Activated CD4-positive, alpha-beta T cell treated with anti-CD3 and anti-CD28 coated beads, Interleukin-2, amount 10 ng/mL, durations not matched to agents 7 days and 5 days (primary cell): ENCODE data around the gene CACYBP. TPM values are rescaled to one million over a fixed set of nuclear protein-coding genes. Genes with fewer than 3 reads are reported as not detected.
"Not testable (repeated sequence)": the region's sequence is repeated elsewhere in the genome, so short reads cannot be mapped to it uniquely, and the experiment has no call there.

Experiments used
- CTCF ChIA-PET: fragments of 350-600 bp; sonication (Branson Sonifier 250); formaldehyde crosslinking; loops from one replicate; lab custom pipeline; 2021; ENCODE audit warnings: antibody characterized with exemption; lab: Charles Lee
- POLR2A ChIA-PET: fragments of 350-600 bp; sonication (Branson Sonifier 250); formaldehyde crosslinking; loops from one replicate; lab custom pipeline; 2021; ENCODE audit warnings: antibody characterized with exemption; lab: Charles Lee
- DNase-seq: peaks from one replicate; pipeline ENCODE4 v3.0.0-alpha.2; 2020
- H3K27ac Mint-ChIP-seq: one replicate; pipeline ENCODE4 v1.8.0; 2021; ENCODE audit warnings: mild to moderate bottlenecking, moderate library complexity, mixed read lengths
- H3K27me3 Mint-ChIP-seq: one replicate; pipeline ENCODE4 v1.8.0; 2021; ENCODE audit warnings: mixed read lengths
- H3K36me3 Mint-ChIP-seq: one replicate; pipeline ENCODE4 v1.8.0; 2021; ENCODE audit warnings: low read depth, mixed read lengths
- H3K4me1 Mint-ChIP-seq: one replicate; pipeline ENCODE4 v1.8.0; 2021; ENCODE audit warnings: mixed read lengths
- H3K4me3 Mint-ChIP-seq: one replicate; pipeline ENCODE4 v1.8.0; 2021; ENCODE audit warnings: mild to moderate bottlenecking, moderate library complexity, mixed read lengths
- H3K9me3 Mint-ChIP-seq: one replicate; pipeline ENCODE4 v1.8.0; 2021; ENCODE audit warnings: mixed read lengths
- total RNA-seq, 2 experiments: library from RNA; stranded (reverse); gene quantifications; one replicate each; pipeline ENCODE4 v1.2.3, GENCODE V29; 2021

The CACYBP gene
- total RNA-seq, 2 experiments from 2014 or later, result 198 to 207 TPM

DNA sequence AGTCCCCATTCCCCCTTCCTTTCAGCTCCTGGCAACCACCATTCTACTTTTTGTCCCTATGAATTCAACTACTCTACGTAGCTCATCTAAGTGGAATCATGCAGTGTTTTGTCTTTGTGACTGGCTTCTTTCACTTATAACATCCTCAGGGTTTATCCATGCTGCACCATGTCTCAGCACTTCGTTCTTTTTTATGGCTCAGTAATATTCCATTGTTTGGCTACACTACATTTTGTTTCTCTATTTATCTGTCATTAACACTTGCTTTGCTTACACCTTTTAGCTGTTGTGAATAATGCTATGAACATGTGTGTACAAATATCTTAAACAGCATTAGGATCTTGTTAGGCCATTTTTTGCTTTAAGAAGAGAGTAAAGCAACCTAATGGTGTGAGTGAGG, 25.0 kb downstream of the CACYBP start:
- Mint-ChIP-seq H3K9me3 (peaks cover 5% of the 10 kb centered on the region), H3K27me3 (no peaks in the 10 kb centered on the region), H3K4me3 (peak overlapping the region; percentile 4), H3K36me3 (peaks cover 15% of the 10 kb centered on the region), H3K27ac (peak overlapping the region; percentile 66), H3K4me1 (peaks cover 36% of the 10 kb centered on the region)
- no peak for DNase-seq
- ChIA-PET CTCF (interaction anchor here (1.9 to 2.1 kb wide), 3 partner anchors 10 to 101 kb away, joined by 9 to 12 read pairs (median 11); partner anchors contain the start of gene CACYBP), POLR2A (no interaction called here)

DNA sequence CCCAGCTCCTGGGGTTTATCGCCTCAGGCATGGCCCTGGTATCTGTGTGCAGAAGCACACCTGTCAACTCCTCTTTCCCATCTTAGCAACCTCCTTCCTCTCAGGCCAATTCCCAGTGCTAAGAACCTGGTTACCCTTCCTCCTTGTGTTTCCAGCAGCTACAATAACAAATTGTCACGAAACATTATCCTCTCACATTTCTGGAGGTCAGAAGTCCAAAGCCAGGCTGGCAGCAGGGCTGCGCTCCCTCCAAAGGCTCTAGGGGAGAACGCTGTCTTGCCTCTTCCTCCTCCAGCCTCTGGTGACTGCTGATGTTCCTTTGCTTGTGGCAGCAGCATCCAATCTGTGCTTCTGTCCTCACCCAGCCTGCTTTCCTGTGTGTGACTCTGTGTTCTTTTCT, 34.2 kb downstream of the CACYBP start:
- CTCF ChIA-PET, result interaction anchor here (1.4 kb wide), 1 partner anchor 91 kb away, joined by 4 read pairs; no protein-coding TSS in a partner anchor
- Mint-ChIP-seq H3K27ac (no peak overlapping the region), H3K4me1 (peaks cover 11% of the 10 kb centered on the region), H3K27me3 (no peaks in the 10 kb centered on the region), H3K4me3 (no peak overlapping the region), H3K36me3 (no peaks in the 10 kb centered on the region), H3K9me3 (no peaks in the 10 kb centered on the region)
- POLR2A ChIA-PET, result no interaction called here
- no peak for DNase-seq

DNA sequence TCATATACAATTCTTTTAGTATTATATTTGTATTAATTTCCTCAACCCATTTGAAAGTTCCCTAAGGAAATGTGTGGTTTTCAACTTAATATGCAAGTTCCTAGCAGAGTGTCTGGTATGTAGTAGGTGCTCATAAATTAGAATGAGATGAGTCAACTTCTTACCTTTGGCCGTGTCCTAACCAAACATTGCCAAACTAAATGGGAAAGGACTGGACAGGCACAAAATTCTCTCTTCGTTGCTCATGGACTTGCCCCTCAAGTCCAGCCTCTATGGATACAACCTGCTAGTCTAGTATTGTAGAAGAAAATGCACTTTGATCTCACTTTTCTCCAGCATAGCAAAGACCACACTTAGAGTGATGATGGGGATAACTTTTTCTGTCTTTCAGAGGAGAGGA, 35.0 kb downstream of the CACYBP start:
- Mint-ChIP-seq H3K4me3 (no peak overlapping the region), H3K9me3 (no peaks in the 10 kb centered on the region), H3K36me3 (no peaks in the 10 kb centered on the region), H3K27ac (no peak overlapping the region), H3K4me1 (peaks cover 5% of the 10 kb centered on the region), H3K27me3 (no peaks in the 10 kb centered on the region)
- no peak for DNase-seq
- ChIA-PET POLR2A (no interaction called here), CTCF (no interaction called here)

GRCh38 chr1:175035865-175036264, 36.1 kb downstream of the CACYBP start:
- Mint-ChIP-seq H3K27me3 (no peaks in the 10 kb centered on the region), H3K4me3 (no peak overlapping the region), H3K27ac (no peak overlapping the region), H3K36me3 (no peaks in the 10 kb centered on the region), H3K4me1 (peaks cover 3% of the 10 kb centered on the region), H3K9me3 (no peaks in the 10 kb centered on the region)
- no peak for DNase-seq
- CTCF ChIA-PET, result interaction anchor here (0.8 to 1.5 kb wide), 2 partner anchors 89 to 116 kb away, joined by 3 to 6 read pairs; no protein-coding TSS in a partner anchor
- POLR2A ChIA-PET, result no interaction called here

DNA sequence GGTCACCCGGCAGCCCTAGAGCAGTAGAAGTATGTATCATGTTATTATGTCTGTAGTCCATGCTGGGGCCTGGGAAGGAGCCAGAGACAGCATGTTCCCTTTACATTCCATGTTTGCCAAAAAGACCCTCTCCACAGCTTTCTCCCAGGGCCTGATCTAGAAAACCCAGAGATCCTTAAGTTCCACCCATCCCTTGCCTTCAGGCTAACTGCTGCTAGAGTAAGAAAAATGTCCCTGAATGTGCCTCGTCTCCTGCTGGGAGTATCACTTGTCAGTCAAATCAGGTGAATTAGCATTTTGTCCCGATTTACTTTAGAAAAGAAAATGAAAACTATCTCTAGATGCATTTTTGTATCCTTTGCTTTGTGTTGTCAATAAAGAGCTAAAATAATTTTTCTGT, 36.7 kb downstream of the CACYBP start:
- H3K27ac Mint-ChIP-seq, result no peak overlapping the region
- H3K27me3 Mint-ChIP-seq, result no peaks in the 10 kb centered on the region
- H3K9me3 Mint-ChIP-seq, result no peaks in the 10 kb centered on the region
- ChIA-PET CTCF (interaction anchor here (1.5 kb wide), 1 partner anchor 89 kb away, joined by 6 read pairs; no protein-coding TSS in a partner anchor), POLR2A (no interaction called here)
- H3K4me3 Mint-ChIP-seq, result no peak overlapping the region
- H3K4me1 Mint-ChIP-seq, result peaks cover 3% of the 10 kb centered on the region
- DNase-seq, result no peak
- no peaks in the 10 kb centered on the region for H3K36me3 Mint-ChIP-seq

DNA sequence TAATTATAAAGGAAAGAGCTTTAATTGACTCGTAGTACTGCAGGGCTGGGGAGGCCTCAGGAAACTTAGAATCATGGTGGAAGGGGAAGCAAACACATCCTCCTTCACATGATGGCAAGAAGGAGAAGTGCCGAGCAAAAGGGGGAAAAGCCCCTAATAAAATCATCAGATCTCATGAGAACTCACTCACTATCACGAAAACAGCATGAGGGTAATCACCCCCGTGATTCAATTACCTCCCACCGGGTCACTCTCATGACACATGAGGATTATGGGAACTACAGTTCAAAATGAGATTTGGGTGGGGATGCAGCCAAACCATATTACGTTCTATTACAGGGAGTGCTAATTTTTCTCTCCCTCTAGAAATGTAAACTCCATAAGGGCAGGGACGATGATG, 37.7 kb downstream of the CACYBP start:
- POLR2A ChIA-PET, result no interaction called here
- no peak for DNase-seq
- no peaks in the 10 kb centered on the region for H3K36me3 Mint-ChIP-seq
- H3K27ac Mint-ChIP-seq, result no peak overlapping the region
- CTCF ChIA-PET, result interaction anchor here (0.6 kb wide), 1 partner anchor 8 kb away, joined by 3 read pairs; no protein-coding TSS in a partner anchor
- H3K27me3 Mint-ChIP-seq, result no peaks in the 10 kb centered on the region
- H3K4me1 Mint-ChIP-seq, result peaks cover 3% of the 10 kb centered on the region
- H3K9me3 Mint-ChIP-seq, result no peaks in the 10 kb centered on the region
- H3K4me3 Mint-ChIP-seq, result no peak overlapping the region

GRCh38 chr1:175040324-175040879, 40.7 kb downstream of the CACYBP start:
- Mint-ChIP-seq H3K36me3 (no peaks in the 10 kb centered on the region), H3K27ac (no peak overlapping the region), H3K9me3 (no peaks in the 10 kb centered on the region), H3K4me3 (no peak overlapping the region), H3K27me3 (peaks cover 5% of the 10 kb centered on the region), H3K4me1 (peaks cover 3% of the 10 kb centered on the region)
- ChIA-PET POLR2A (no interaction called here), CTCF (interaction anchor here (0.5 to 0.9 kb wide), 3 partner anchors 110 to 515 kb away, joined by 3 read pairs; no protein-coding TSS in a partner anchor)
- no peak for DNase-seq

DNA sequence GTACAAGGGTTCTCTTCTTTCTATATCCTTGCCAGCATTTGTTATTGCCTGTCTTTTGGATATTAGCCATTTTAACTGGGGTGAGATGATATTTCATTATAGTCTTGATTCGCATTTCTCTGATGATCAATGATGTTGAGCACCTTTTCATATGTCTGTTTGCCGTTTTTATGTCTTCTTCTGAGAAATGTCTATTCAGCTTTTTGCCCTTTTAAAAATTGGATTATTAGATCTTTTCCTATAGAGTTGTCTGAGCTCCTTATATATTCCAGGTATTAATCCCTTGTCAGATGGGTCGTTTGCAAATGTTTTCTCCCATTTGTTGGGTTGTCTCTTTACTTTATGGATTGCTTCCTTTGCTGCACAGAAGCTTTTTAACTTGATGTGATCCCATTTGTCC, 42.9 kb downstream of the CACYBP start:
- Mint-ChIP-seq H3K4me3 (no peak overlapping the region), H3K27me3 (peaks cover 9% of the 10 kb centered on the region), H3K9me3 (no peaks in the 10 kb centered on the region), H3K4me1 (no peaks in the 10 kb centered on the region), H3K27ac (no peak overlapping the region), H3K36me3 (no peaks in the 10 kb centered on the region)
- CTCF ChIA-PET, result no interaction called here
- no peak for DNase-seq
- POLR2A ChIA-PET, result no interaction called here

- H3K27me3 Mint-ChIP-seq, result peaks cover 20% of the 10 kb centered on the region
- H3K4me3 Mint-ChIP-seq, result no peak overlapping the region
- H3K36me3 Mint-ChIP-seq, result no peaks in the 10 kb centered on the region
- no peaks in the 10 kb centered on the region for H3K9me3 Mint-ChIP-seq
- DNase-seq, result no peak
- ChIA-PET POLR2A (no interaction called here), CTCF (no interaction called here)
- no peaks in the 10 kb centered on the region for H3K4me1 Mint-ChIP-seq
- H3K27ac Mint-ChIP-seq, result no peak overlapping the region
Observed at GRCh38 chr1:175043824-175044223, 44.1 kb downstream of the CACYBP start.

DNA sequence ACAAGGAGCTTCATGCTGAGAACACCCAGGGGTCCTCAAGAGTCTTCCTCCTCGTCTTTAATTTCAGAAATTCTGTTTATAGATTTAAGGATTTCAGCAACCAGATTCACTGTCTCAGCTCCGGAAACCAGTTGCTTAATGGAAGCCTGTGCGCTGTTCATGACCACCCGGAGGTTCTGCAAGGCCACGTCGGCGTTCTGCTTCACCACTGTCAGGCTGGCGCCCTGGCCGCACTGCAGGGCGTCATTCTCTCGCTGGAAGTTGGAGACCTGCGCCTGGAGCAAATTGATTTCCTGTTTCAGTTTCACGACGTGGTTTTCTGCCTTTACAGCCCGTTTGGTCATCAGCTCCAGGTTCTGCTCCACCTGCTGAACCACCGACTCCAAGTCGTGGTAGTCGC, 44.8 kb downstream of the CACYBP start:
- H3K27ac Mint-ChIP-seq, H3K36me3 Mint-ChIP-seq, DNase-seq, H3K9me3 Mint-ChIP-seq, CTCF ChIA-PET, H3K4me1 Mint-ChIP-seq, H3K4me3 Mint-ChIP-seq, POLR2A ChIA-PET: not testable (repeated sequence)
- peaks cover 28% of the 10 kb centered on the region for H3K27me3 Mint-ChIP-seq

DNA sequence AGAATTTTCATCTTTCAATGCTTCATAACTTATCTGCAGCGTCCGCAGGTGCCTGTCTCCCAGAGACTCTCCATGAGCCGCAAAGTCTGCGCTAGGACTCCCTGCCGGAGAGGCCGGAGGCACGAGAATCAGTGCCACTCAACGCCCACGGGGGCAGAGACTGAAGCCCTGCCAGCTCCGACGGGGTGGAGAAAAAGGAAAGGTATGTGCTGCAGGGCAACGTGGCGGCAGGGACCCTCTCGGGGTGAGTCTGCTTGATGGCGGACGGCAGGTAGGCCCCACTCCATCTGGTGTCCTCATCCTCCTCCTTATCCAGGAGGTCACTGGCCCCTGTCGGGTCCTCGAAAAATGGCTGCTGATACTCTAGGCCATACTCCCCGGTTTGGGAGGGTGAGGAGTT, 45.4 kb downstream of the CACYBP start:
- Mint-ChIP-seq H3K36me3 (no peaks in the 10 kb centered on the region), H3K27me3 (peaks cover 30% of the 10 kb centered on the region), H3K9me3 (no peaks in the 10 kb centered on the region), H3K4me3 (no peak overlapping the region), H3K27ac (no peak overlapping the region), H3K4me1 (no peaks in the 10 kb centered on the region)
- ChIA-PET POLR2A (no interaction called here), CTCF (no interaction called here)
- DNase-seq, result no peak

DNA sequence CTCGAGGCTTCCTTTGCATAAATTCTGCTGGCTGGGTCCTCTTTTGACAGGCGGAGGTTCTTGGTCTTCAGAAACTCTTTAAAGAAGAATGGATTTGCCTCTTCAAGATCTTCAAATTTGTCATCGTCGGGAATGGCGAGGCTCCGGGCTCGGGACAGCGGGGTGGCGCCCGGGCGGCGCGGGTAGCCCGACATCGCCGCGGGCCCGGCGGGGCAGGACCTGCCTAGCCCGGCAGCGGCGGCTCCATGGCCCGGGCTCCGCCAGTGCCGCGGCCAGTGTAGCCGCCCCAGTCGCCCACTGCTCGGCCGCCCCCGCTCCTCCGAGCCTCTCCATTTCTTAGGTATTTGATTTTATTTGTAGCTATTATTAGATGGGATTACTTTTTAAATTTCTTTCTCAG, 45.8 kb downstream of the CACYBP start:
- Mint-ChIP-seq H3K27ac (no peak overlapping the region), H3K27me3 (peaks cover 34% of the 10 kb centered on the region), H3K4me1 (no peaks in the 10 kb centered on the region), H3K9me3 (no peaks in the 10 kb centered on the region), H3K36me3 (no peaks in the 10 kb centered on the region), H3K4me3 (no peak overlapping the region)
- ChIA-PET CTCF (no interaction called here), POLR2A (no interaction called here)
- no peak for DNase-seq

DNA sequence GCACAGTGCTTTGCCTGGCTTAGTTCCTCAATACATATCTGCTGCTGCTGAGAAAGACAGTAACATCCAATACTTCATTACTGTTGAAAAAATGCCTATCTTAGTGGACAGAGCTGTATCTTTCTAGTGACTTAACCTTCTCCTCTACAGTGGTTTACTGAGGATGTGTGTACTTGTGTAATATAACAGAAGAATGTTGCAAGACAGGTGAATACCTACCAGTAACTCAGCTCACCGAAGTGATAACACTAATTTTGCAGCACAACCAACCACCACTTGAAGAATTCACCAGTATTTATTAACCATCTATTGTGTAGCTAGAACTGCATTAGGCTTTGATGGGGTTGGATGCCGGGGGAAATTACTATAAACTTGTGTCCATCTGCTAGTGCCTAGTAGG, 51.2 kb downstream of the CACYBP start:
- Mint-ChIP-seq H3K27me3 (peaks cover 42% of the 10 kb centered on the region), H3K27ac (no peak overlapping the region), H3K9me3 (no peaks in the 10 kb centered on the region), H3K4me3 (no peak overlapping the region), H3K36me3 (no peaks in the 10 kb centered on the region), H3K4me1 (no peaks in the 10 kb centered on the region)
- ChIA-PET POLR2A (no interaction called here), CTCF (no interaction called here)
- DNase-seq, result no peak

DNA sequence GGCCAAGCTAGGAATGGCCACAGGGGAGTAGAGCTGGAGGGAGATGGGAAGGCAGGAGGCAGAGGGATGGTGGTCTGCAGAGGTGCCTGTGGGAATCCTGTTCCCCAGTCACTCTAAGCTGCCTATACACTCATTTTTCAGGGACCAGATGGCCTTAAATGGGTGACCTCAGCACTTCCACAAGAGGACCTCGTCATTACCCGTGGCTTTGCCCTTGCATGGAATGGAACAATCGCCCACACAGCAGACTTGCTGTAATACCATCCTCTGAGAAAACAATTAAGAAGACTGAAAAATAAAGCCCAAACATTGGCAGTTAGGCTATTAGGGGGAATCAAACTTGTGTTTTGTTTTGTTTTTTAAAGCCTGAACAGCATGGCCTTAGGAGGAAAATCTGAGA, 55.0 kb downstream of the CACYBP start:
- ChIA-PET CTCF (interaction anchor here (1.2 kb wide), 1 partner anchor 27 kb away, joined by 3 read pairs; no protein-coding TSS in a partner anchor), POLR2A (no interaction called here)
- Mint-ChIP-seq H3K36me3 (no peaks in the 10 kb centered on the region), H3K4me3 (no peak overlapping the region), H3K27me3 (peaks cover 28% of the 10 kb centered on the region), H3K4me1 (no peaks in the 10 kb centered on the region), H3K27ac (no peak overlapping the region), H3K9me3 (no peaks in the 10 kb centered on the region)
- DNase-seq, result no peak
